ENCODE results near the gene TTC24. TPM values are rescaled to one million over a fixed set of nuclear protein-coding genes. Genes with fewer than 3 reads are reported as not detected.

Gene TTC24
- polyA plus RNA-seq, 1 of the 3 experiments (the other 2 are of a cell fraction), result not detected

DNA sequence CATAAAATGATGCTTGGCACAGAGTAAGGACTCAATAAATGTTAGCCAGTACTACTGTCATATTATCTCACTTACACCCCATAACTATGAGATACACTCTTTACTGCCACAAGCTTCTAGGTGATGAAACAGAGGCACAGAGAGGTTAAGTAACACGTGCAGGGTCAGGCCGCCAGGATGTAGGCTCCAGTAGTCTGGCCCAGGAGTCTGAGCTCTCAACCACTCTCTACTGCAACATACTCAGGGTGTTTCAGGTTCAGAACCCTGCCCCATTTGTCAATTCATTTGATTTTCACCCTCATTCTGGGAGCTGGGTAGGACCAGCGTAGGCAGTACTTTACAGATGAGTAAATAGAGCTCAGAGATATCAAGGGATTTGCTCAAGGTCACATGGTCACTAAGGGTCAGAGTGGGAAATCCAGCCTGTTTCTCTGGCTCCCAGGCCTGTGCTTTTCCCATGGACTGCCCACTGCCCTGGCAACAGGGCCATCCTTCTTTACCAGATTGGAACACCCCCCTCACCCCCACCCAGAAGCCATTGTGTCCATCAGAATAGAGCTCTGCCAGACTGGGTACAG is 28.4 kb upstream of the TTC24 start:
- WGBS (ENCODE audit: low lambda C conversion rate), result 88% methylated on average over 3 of the region's 3 CpGs
- Histone ChIP-seq H3K4me1 (ENCODE audit: control insufficient read depth in 1 of 2, insufficient read depth in 2 of 2, low read depth in 1 of 2, low read length in 1 of 2) (no peaks in the 10 kb centered on the region), H3K9ac (no peak overlapping the region), H2AFZ (ENCODE audit: low read depth) (no peak overlapping the region), H3K4me3 (ENCODE audit: low read depth in 2 of 2, low read length in 1 of 2) (no peak overlapping the region), H3K79me2 (ENCODE audit: insufficient read depth) (no peaks in the 10 kb centered on the region), H3K9me2 (no peaks in the 10 kb centered on the region), H3K27me3 (ENCODE audit: insufficient read depth) (no peaks in the 10 kb centered on the region), H3K27ac (ENCODE audit: low read depth in 2 of 2, low read length in 1 of 2) (no peak overlapping the region), H3K36me3 (replicated peaks in 1 of 2; ENCODE audit: control insufficient read depth in 1 of 2, insufficient read depth in 2 of 2, low read length in 1 of 2) (peaks cover 11 to 26% of the 10 kb centered on the region in 2 experiments), H3K4me2 (no peak overlapping the region), H3F3A (replicated peaks; ENCODE audit: insufficient read depth) (no peaks in the 10 kb centered on the region), H3K9me3 (no peaks in the 10 kb centered on the region), H4K20me1 (ENCODE audit: insufficient read depth) (no peaks in the 10 kb centered on the region)
- no peak for DNase-seq
- POLR2A ChIA-PET, result interaction anchor here (0.6 kb wide), 1 partner anchor 196 kb away, joined by 4 read pairs; no protein-coding TSS in a partner anchor
- CTCF ChIA-PET, result interaction anchor here (0.6 to 2.0 kb wide), 3 partner anchors 50 to 105 kb away, joined by 3 to 5 read pairs (median 3); partner anchors contain the start of gene MEF2D
- no peak for TF ChIP-seq TEAD4 (IDR thresholded peaks at IDR 0.05; ENCODE audit: borderline replicate concordance, insufficient read depth)
- TF ChIP-seq, protein P1, sequence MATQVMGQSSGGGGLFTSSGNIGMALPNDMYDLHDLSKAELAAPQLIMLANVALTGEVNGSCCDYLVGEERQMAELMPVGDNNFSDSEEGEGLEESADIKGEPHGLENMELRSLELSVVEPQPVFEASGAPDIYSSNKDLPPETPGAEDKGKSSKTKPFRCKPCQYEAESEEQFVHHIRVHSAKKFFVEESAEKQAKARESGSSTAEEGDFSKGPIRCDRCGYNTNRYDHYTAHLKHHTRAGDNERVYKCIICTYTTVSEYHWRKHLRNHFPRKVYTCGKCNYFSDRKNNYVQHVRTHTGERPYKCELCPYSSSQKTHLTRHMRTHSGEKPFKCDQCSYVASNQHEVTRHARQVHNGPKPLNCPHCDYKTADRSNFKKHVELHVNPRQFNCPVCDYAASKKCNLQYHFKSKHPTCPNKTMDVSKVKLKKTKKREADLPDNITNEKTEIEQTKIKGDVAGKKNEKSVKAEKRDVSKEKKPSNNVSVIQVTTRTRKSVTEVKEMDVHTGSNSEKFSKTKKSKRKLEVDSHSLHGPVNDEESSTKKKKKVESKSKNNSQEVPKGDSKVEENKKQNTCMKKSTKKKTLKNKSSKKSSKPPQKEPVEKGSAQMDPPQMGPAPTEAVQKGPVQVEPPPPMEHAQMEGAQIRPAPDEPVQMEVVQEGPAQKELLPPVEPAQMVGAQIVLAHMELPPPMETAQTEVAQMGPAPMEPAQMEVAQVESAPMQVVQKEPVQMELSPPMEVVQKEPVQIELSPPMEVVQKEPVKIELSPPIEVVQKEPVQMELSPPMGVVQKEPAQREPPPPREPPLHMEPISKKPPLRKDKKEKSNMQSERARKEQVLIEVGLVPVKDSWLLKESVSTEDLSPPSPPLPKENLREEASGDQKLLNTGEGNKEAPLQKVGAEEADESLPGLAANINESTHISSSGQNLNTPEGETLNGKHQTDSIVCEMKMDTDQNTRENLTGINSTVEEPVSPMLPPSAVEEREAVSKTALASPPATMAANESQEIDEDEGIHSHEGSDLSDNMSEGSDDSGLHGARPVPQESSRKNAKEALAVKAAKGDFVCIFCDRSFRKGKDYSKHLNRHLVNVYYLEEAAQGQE (IDR thresholded peaks at IDR 0.05; ENCODE audit: low read depth, low read length), result no peak
- no peak for TF ChIP-seq RXRA (IDR thresholded peaks at IDR 0.05; ENCODE audit: borderline replicate concordance, low read depth)
- TF ChIP-seq, protein P2, sequence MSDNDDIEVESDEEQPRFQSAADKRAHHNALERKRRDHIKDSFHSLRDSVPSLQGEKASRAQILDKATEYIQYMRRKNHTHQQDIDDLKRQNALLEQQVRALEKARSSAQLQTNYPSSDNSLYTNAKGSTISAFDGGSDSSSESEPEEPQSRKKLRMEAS (IDR thresholded peaks at IDR 0.05; ENCODE audit: low read depth), result no peak
- TF ChIP-seq RFX5 (IDR thresholded peaks at IDR 0.05; ENCODE audit: low read length), result no peak
- TF ChIP-seq, protein P3, sequence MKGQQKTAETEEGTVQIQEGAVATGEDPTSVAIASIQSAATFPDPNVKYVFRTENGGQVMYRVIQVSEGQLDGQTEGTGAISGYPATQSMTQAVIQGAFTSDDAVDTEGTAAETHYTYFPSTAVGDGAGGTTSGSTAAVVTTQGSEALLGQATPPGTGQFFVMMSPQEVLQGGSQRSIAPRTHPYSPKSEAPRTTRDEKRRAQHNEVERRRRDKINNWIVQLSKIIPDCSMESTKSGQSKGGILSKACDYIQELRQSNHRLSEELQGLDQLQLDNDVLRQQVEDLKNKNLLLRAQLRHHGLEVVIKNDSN (IDR thresholded peaks at IDR 0.05; ENCODE audit: borderline replicate concordance, low read depth), result no peak
- no peak for TF ChIP-seq FOXM1 (IDR thresholded peaks at IDR 0.05; ENCODE audit: low read depth)
- TF ChIP-seq SIN3A (IDR thresholded peaks at IDR 0.05; ENCODE audit: borderline replicate concordance, low read depth, low read length), result no peak
- no peak for TF ChIP-seq EP300 (IDR thresholded peaks at IDR 0.05; ENCODE audit: borderline replicate concordance in 1 of 2, low read depth in 1 of 2, low read length in 1 of 2)
- TF ChIP-seq CTCF (IDR thresholded peaks at IDR 0.05), result no peak

Measured in SK-N-SH (cell line).